Activated CD4-positive, alpha-beta T cell treated with anti-CD3 and anti-CD28 coated beads, Interleukin-2, amount 10 ng/mL, durations not matched to agents 7 days and 5 days (primary cell): Measurements from ENCODE around the gene EMID1. TPM values are rescaled to one million over a fixed set of nuclear protein-coding genes. Genes with fewer than 3 reads are reported as not detected.

Experiments
- CTCF ChIA-PET: fragments of 350-600 bp; sonication (Branson Sonifier 250); formaldehyde crosslinking; loops from one replicate; lab custom pipeline; 2021; ENCODE audit warnings: antibody characterized with exemption; lab: Charles Lee
- POLR2A ChIA-PET: fragments of 350-600 bp; sonication (Branson Sonifier 250); formaldehyde crosslinking; loops from one replicate; lab custom pipeline; 2021; ENCODE audit warnings: antibody characterized with exemption; lab: Charles Lee
- DNase-seq: peaks from one replicate; pipeline ENCODE4 v3.0.0-alpha.2; 2020
- H3K27ac Mint-ChIP-seq: one replicate; pipeline ENCODE4 v1.8.0; 2021; ENCODE audit warnings: mild to moderate bottlenecking, moderate library complexity, mixed read lengths
- H3K27me3 Mint-ChIP-seq: one replicate; pipeline ENCODE4 v1.8.0; 2021; ENCODE audit warnings: mixed read lengths
- H3K36me3 Mint-ChIP-seq: one replicate; pipeline ENCODE4 v1.8.0; 2021; ENCODE audit warnings: low read depth, mixed read lengths
- H3K4me1 Mint-ChIP-seq: one replicate; pipeline ENCODE4 v1.8.0; 2021; ENCODE audit warnings: mixed read lengths
- H3K4me3 Mint-ChIP-seq: one replicate; pipeline ENCODE4 v1.8.0; 2021; ENCODE audit warnings: mild to moderate bottlenecking, moderate library complexity, mixed read lengths
- H3K9me3 Mint-ChIP-seq: one replicate; pipeline ENCODE4 v1.8.0; 2021; ENCODE audit warnings: mixed read lengths
- total RNA-seq, 2 experiments: library from RNA; stranded (reverse); gene quantifications; one replicate each; pipeline ENCODE4 v1.2.3, GENCODE V29; 2021

Gene EMID1
- total RNA-seq, 2 experiments from 2014 or later: not detected

DNA sequence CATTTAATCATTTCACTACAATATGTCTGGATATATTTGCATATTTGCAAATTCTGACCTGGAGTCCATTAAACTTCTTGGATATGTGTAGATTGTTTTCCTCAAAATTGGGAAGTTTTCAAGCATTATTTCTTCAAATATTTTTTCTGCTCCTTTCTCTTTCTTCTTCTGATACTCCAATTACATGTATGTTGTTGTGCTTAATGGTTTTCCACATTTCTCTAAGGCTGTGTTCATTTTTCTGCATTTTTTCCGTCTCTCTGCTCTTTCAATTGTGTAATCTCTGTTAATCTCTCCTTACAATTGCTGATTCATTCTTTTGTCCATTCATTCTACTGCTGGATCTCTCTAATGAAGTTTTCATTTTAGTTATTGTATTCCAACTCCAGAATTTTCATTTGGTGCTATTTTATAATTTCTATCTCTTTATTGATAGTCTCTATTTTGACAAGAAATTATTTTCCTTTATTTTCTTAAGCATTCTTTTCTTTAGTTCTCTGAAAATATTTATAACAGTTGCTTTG is 30.3 kb upstream of the EMID1 start:
- POLR2A ChIA-PET: no interaction called here
- Mint-ChIP-seq H3K27me3 (peaks cover 13% of the 10 kb centered on the region), H3K27ac (no peak overlapping the region), H3K36me3 (peaks cover 2% of the 10 kb centered on the region), H3K4me3 (no peak overlapping the region), H3K9me3 (peaks cover 11% of the 10 kb centered on the region), H3K4me1 (no peaks in the 10 kb centered on the region)
- CTCF ChIA-PET: no interaction called here
- DNase-seq: no peak

DNA sequence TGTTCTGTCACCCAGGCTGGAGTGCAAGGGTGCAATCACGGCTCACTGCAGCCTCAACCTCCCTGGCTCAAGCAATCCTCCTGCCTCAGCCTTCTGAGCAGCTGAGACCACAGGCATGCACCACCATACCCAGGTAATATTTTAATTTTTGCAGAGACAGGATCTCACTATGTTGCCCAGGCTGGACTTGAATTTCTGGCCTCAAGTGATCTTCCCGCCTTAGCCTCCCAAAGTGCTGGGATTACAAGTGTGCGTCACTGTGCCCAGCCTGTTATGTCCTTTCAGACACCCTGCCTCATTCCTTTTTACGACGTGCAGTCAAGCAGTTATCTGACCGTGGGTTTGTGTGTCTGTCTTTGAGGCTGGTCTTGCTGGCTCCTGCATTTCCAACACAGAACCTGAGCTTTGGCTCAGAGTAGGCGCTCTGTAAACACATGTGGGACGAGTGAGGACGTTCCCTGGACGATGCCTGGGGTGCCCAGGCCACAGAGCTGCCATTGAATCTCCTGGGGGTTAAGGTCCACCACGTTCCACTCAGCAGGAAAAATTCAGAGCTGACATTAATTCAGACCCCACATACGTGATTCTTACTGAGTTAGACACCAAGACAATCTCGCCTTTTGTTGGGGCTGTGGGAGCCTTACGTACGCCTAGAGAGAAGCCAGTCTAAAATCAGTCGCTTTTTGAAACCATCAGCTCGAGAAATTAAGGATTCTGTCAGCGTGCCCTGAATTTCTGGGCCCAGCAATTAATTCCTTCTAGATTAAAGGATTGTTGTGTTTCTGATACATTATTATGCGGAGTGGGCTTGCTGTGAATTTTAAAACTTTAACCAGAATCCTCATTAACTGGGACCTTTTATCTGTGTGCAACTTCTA is 21.5 kb upstream of the EMID1 start:
- POLR2A ChIA-PET: interaction anchor here (0.5 to 0.6 kb wide), 2 partner anchors 9 to 58 kb away, joined by 3 to 4 read pairs; no protein-coding TSS in a partner anchor
- H3K4me3 Mint-ChIP-seq: no peak overlapping the region
- no peak overlapping the region for H3K27ac Mint-ChIP-seq
- peaks cover 5% of the 10 kb centered on the region for H3K27me3 Mint-ChIP-seq
- no peak for DNase-seq
- H3K9me3 Mint-ChIP-seq: no peaks in the 10 kb centered on the region
- H3K36me3 Mint-ChIP-seq: no peaks in the 10 kb centered on the region
- H3K4me1 Mint-ChIP-seq: no peaks in the 10 kb centered on the region
- CTCF ChIA-PET: interaction anchor here (0.7 to 1.4 kb wide), 5 partner anchors 9 to 503 kb away, joined by 3 to 5 read pairs (median 4); no protein-coding TSS in a partner anchor

DNA sequence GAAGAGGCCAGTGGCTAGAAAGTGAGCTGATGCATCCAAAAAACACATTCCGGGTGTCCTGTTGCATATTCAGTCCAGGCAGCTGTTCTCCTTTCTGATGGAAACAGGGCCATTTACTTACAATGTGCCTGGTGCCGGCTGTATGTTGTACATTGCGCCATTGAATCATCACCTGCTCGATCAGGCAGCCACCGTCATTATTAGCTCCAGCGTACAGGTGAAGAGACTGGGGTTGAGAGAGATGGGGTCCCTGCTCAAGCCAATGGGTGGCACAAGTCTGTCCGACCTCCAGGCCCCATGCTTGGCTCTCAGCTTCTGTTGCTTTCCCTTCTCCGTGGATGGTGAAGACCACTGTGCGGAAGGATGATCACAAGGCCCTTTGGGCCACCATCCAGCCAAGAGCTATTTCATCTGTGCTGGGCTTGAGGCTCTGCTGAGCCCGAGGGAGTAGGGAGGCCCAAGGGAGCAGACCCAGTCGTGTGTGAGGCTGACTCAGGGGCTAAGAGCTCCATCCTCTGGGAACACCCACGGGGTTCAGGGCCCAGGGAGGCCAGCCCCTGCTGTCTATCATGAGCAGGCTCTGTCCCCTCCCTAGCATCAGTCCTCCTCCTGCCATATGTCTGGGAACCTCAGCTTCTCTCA is 20.7 kb upstream of the EMID1 start:
- Mint-ChIP-seq H3K27ac (no peak overlapping the region), H3K27me3 (peaks cover 5% of the 10 kb centered on the region), H3K4me3 (no peak overlapping the region), H3K9me3 (no peaks in the 10 kb centered on the region), H3K4me1 (no peaks in the 10 kb centered on the region), H3K36me3 (no peaks in the 10 kb centered on the region)
- ChIA-PET CTCF (interaction anchor here (0.8 to 1.4 kb wide), 5 partner anchors 8 to 61 kb away, joined by 3 to 5 read pairs (median 3); no protein-coding TSS in a partner anchor), POLR2A (interaction anchor here (0.5 kb wide), 1 partner anchor 57 kb away, joined by 4 read pairs; no protein-coding TSS in a partner anchor)
- DNase-seq: no peak

DNA sequence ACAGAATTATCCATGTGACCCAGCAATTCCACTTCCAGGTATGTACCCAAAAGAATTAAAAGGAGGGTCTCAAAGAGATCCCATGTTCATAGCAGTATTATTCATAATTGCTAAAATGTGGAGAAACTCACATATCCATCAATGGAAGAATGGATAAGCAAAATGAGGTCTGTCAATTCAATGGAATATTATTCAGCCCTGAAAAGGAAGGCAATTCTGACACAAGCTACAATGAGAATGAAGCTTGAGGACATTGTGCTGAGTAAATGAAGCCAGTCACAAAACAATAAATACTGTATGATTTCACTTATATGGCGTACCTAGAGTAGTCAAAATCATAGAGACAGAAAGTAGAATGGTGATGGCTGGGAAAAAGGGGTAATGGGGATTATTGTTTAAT is 19.4 kb upstream of the EMID1 start:
- H3K27me3 Mint-ChIP-seq: peaks cover 5% of the 10 kb centered on the region
- no peak for DNase-seq
- no peaks in the 10 kb centered on the region for H3K9me3 Mint-ChIP-seq
- no peak overlapping the region for H3K27ac Mint-ChIP-seq
- POLR2A ChIA-PET: no interaction called here
- CTCF ChIA-PET: interaction anchor here (0.7 to 1.3 kb wide), 2 partner anchors 16 to 23 kb away, joined by 3 read pairs; no protein-coding TSS in a partner anchor
- H3K4me3 Mint-ChIP-seq: no peak overlapping the region
- no peaks in the 10 kb centered on the region for H3K4me1 Mint-ChIP-seq
- H3K36me3 Mint-ChIP-seq: no peaks in the 10 kb centered on the region

DNA sequence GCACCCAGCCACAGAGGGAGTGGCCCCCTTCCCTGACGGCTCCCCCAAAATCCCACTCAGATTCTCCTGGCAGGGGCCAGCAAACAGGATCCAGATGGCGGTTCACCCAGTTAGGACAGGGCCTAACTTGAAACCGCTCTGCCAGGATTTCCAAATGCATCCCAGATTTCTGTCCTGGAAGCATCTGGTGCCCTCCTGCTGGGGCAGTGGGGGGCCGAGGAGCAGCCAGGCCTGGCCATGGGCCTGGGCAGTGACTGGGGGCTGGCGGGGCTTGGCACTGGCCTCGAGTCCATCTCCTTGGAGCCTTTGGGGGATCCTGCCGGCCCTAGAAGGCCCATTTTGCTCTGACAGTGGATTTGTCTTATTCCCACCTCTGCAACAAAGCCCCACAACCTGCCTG is 17.9 kb upstream of the EMID1 start:
- H3K27ac Mint-ChIP-seq: no peak overlapping the region
- DNase-seq: no peak
- H3K36me3 Mint-ChIP-seq: no peaks in the 10 kb centered on the region
- H3K4me1 Mint-ChIP-seq: no peaks in the 10 kb centered on the region
- no peak overlapping the region for H3K4me3 Mint-ChIP-seq
- H3K9me3 Mint-ChIP-seq: no peaks in the 10 kb centered on the region
- H3K27me3 Mint-ChIP-seq: peaks cover 5% of the 10 kb centered on the region
- ChIA-PET CTCF (no interaction called here), POLR2A (no interaction called here)

DNA sequence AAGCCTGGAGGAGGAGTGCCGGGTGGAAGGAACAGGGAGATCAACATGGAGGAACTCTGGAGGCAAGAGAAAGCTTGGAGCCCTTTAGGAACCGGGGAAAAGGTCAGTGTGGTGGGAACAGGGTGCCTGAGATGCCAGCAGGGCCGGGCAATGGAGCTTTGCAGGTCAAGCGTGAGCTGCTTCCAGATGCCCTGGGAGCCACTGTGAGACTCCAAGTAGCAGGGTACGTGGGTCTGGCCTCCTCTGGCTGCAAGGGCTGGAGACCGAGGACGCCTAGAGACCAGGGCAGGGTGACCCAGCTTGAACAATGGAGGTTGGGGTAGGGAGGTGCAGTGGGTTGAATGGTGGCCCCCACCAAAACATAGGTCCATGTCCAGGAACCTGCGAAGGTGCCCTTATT is 15.6 kb upstream of the EMID1 start:
- DNase-seq: no peak
- no peaks in the 10 kb centered on the region for H3K36me3 Mint-ChIP-seq
- H3K4me1 Mint-ChIP-seq: no peaks in the 10 kb centered on the region
- no peak overlapping the region for H3K27ac Mint-ChIP-seq
- CTCF ChIA-PET: no interaction called here
- peaks cover 4% of the 10 kb centered on the region for H3K9me3 Mint-ChIP-seq
- peaks cover 5% of the 10 kb centered on the region for H3K27me3 Mint-ChIP-seq
- no peak overlapping the region for H3K4me3 Mint-ChIP-seq
- POLR2A ChIA-PET: no interaction called here

DNA sequence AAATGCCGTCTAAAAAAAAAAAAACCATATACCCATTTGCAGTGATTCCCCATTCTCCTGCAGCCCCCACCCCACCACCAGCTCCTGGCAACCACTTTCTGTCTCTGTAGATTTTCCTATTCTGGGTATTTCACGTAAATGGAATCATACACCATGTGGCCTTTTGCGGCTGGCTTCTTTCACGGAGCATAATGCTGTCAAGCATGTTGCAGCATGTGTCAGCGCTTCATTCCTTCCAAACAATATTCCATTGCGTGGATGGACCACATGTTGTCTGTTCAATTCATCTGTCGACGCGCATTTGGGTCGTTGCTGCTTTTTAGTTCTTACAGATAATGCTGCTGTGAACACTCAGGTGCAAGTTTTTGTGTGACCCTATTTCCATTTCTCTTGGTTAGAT is 14.8 kb upstream of the EMID1 start:
- ChIA-PET POLR2A (no interaction called here), CTCF (interaction anchor here (0.6 to 0.7 kb wide), 2 partner anchors 40 to 74 kb away, joined by 3 to 5 read pairs; no protein-coding TSS in a partner anchor)
- DNase-seq: no peak
- Mint-ChIP-seq H3K9me3 (peaks cover 4% of the 10 kb centered on the region), H3K4me3 (no peak overlapping the region), H3K36me3 (no peaks in the 10 kb centered on the region), H3K27me3 (peaks cover 5% of the 10 kb centered on the region), H3K4me1 (no peaks in the 10 kb centered on the region), H3K27ac (no peak overlapping the region)

DNA sequence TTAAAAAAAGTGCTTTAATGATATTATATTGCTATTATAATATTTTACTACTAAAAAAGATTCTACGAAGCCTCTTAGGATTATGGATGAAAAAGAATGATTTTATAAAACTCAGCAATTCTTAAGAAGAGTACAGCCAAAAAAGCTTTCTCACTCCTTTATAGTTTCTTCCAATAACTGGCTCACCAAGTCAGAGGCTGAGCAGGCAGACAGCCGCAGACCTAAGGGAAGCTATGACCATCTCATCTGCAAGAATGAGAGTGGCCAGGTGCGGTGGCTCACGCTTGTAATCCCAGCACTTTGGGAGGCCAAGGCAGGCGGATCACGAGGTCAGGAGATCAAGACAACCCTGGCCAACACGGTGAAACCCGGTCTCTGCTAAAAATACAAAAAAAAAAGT is 12.7 kb upstream of the EMID1 start:
- no peaks in the 10 kb centered on the region for H3K4me1 Mint-ChIP-seq
- H3K27me3 Mint-ChIP-seq: peaks cover 6% of the 10 kb centered on the region
- no peak overlapping the region for H3K4me3 Mint-ChIP-seq
- POLR2A ChIA-PET: interaction anchor here (0.6 kb wide), 1 partner anchor 9 kb away, joined by 3 read pairs; no protein-coding TSS in a partner anchor
- DNase-seq: no peak
- H3K27ac Mint-ChIP-seq: no peak overlapping the region
- H3K36me3 Mint-ChIP-seq: no peaks in the 10 kb centered on the region
- CTCF ChIA-PET: interaction anchor here (0.8 kb wide), 1 partner anchor 8 kb away, joined by 3 read pairs; no protein-coding TSS in a partner anchor
- peaks cover 4% of the 10 kb centered on the region for H3K9me3 Mint-ChIP-seq

DNA sequence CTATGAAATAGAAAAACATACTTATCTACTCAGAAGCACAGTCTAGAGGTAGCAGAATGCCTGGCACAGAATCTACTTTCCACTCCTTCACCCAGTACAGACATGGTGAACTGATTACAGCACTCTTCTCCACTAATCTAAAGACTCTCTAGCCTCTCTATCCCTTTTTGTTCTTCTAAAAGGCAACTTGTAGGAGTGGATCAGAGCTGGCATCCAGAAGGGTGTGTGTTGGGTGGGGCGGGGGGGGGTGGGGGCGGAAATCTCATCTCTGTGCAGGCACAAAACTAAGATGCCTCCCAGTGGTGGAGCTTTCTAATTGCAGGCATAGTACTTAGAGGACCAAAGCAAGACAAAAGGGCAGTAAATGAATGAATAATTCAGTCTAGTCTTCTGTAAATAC is 11.5 kb upstream of the EMID1 start:
- DNase-seq: no peak
- POLR2A ChIA-PET: no interaction called here
- H3K27me3 Mint-ChIP-seq: peaks cover 2% of the 10 kb centered on the region
- H3K9me3 Mint-ChIP-seq: peaks cover 4% of the 10 kb centered on the region
- H3K36me3 Mint-ChIP-seq: no peaks in the 10 kb centered on the region
- no peak overlapping the region for H3K27ac Mint-ChIP-seq
- no peaks in the 10 kb centered on the region for H3K4me1 Mint-ChIP-seq
- H3K4me3 Mint-ChIP-seq: no peak overlapping the region
- CTCF ChIA-PET: no interaction called here

DNA sequence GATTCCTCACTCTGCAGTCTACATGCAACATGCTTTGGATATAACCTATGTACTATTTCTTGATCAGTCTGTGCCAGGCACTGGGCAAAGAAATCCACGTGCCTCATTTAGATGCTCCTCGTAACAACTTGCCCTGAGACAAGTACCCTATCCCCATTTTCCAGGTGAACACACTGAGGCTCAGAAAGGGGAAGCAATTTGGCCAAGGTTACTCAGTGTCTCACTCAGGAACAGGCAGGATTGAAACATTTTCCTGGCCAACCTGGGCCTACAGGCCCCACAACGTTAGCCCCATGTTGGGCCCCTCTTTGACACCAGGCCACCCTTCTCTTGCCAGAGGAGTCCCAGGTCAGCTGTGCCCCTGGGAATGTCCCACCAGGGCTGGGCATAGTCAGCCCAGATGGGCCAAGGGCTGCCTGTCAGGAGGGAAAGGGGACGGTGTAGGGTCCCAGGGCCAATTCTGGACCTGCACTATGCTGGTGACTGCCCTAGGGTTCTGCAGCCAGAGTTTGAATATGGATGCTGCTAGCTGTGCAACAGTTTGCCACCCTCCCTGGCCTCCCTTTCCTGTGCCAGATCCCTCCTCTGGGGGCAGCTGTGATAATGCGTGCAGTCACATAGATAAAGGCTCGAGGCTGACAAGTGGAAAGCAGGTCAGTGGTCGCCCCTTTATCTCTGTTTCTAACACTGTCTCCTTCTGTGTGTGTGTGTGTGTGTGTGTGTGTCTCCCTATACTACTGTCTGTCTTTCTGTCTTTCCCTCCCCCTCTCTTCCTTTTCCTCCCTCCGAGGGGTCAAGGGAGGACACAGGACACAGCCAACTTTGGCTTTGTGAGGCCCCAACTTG is 10.4 kb upstream of the EMID1 start:
- DNase-seq: no peak
- H3K4me1 Mint-ChIP-seq: no peaks in the 10 kb centered on the region
- ChIA-PET POLR2A (no interaction called here), CTCF (interaction anchor here (1.3 kb wide), 1 partner anchor 10 kb away, joined by 3 read pairs; the partner anchor contains the start of gene EMID1)
- no peak overlapping the region for H3K4me3 Mint-ChIP-seq
- peaks cover 4% of the 10 kb centered on the region for H3K9me3 Mint-ChIP-seq
- no peaks in the 10 kb centered on the region for H3K36me3 Mint-ChIP-seq
- no peak overlapping the region for H3K27ac Mint-ChIP-seq
- H3K27me3 Mint-ChIP-seq: peaks cover 2% of the 10 kb centered on the region

DNA sequence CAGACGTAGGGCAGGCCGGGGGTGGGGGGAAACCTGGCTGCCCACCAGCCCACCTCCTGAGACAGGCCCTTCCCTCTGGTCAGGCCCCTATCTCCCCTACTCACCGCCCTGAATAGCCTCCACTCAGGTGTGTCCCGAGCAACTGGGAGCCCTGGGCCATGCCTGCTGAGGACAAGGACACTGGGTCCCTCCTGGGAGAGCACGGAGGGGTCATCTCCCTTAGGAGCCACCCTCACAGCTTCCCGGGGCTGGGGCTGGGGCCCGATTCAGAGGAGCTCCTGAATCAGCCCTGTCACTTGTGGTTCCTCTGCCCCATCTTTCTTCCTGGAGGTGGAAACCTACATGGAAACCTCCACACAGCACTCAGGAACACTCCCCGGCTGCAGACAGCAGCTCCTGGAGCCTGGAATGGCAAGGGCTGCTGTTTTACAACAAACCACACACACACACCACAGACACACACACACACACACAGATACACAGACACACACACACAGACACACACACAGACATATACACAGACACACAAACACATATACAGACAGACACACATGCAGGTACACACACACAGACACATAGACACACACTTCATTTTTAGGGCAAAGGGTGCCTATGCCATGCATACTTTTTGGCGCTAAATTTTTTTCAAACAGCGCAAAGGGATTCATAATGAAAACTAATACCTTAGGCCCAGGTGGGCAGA is 9.6 kb upstream of the EMID1 start:
- ChIA-PET CTCF (interaction anchor here (1.3 kb wide), 1 partner anchor 9 kb away, joined by 3 read pairs; the partner anchor contains the start of gene EMID1), POLR2A (no interaction called here)
- H3K27ac Mint-ChIP-seq: no peak overlapping the region
- no peaks in the 10 kb centered on the region for H3K4me1 Mint-ChIP-seq
- peaks cover 4% of the 10 kb centered on the region for H3K9me3 Mint-ChIP-seq
- peaks cover 7% of the 10 kb centered on the region for H3K27me3 Mint-ChIP-seq
- H3K4me3 Mint-ChIP-seq: no peak overlapping the region
- DNase-seq: no peak
- H3K36me3 Mint-ChIP-seq: no peaks in the 10 kb centered on the region
